Body of pancreas (tissue), 4 donors: ENCODE results near the gene MBD3L3. TPM values are rescaled to one million over a fixed set of nuclear protein-coding genes. Genes with fewer than 3 reads are reported as not detected.

ENCODE experiments used
- ATAC-seq: fragments of 150-250 bp; one replicate; pipeline ENCODE4 v1.9.1; 2016
- DNase-seq, 4 donors: peaks; one replicate each; pipeline ENCODE4 v3.0.0-alpha.2; 2019
- H3K27ac ChIP-seq, 4 donors: fragments of 200-600 bp; sonication (generic); 1 replicate in 3 of 4; 2 replicates in 1 of 4; pipeline versions ENCODE4 v1.5.1 to v1.6.1; 2016 to 2019; ENCODE audit warnings: mild to moderate bottlenecking in 1 of 4, mixed read lengths in 1 of 4, moderate library complexity in 1 of 4
- H3K27me3 ChIP-seq, 2 donors: fragments of 200-600 bp; sonication (generic); one replicate each; pipeline ENCODE4 v1.6.0; 2016; ENCODE audit warnings: mild to moderate bottlenecking in 1 of 2
- H3K36me3 ChIP-seq, 2 donors: fragments of 200-600 bp; sonication (generic); replicated peaks in 1 of 2; 2 replicates each; pipeline ENCODE4 v1.5.1; 2016; ENCODE audit warnings: low read depth in 2 of 2; ENCODE audit not compliant: insufficient read depth in 1 of 2
- H3K4me1 ChIP-seq: fragments of 200-600 bp; sonication (generic); one replicate; pipeline ENCODE4 v1.6.0; 2016
- H3K4me3 ChIP-seq, 2 donors: fragments of 200-600 bp; sonication (generic); 1 replicate in 1 of 2; 2 replicates in 1 of 2; pipeline ENCODE4 v1.5.1; 2016 to 2019
- H3K9me3 ChIP-seq, 3 donors: fragments of 200-600 bp; sonication (generic); 1 replicate in 2 of 3; 2 replicates in 1 of 3; pipeline ENCODE4 v1.5.1; 2016
- POLR2A ChIP-seq, 3 donors: fragments of 450-650 bp; IDR thresholded peaks; one replicate each; pipeline ENCODE4 v1.6.1; 2016; ENCODE audit warnings: antibody characterized with exemption in 3 of 3, mild to moderate bottlenecking in 2 of 3
- WGBS, 2 donors: methylation state at CpG; one replicate each; pipeline ENCODE4 v1.1.5; 2017; 5-methylcytosine and 5-hydroxymethylcytosine counted together
- intact Hi-C: fragments of 100-400 bp; cut with DNase I; formaldehyde crosslinking; loops from one replicate; pipeline ENCODE4 v1.15.1; 2023
- total RNA-seq, 2 donors: library from RNA; depleted of rRNA; stranded (reverse); fragments of >200 nt; gene quantifications; one replicate each; pipeline ENCODE4 v1.1.0, GENCODE V29; 2016
- TF ChIP-seq, protein P1 (sequence below), 7 experiments: fragments of 450-650 bp in 4 of 7; fragments of 200-600 bp in 3 of 7; sonication (generic) in 3 of 7; IDR thresholded peaks; one replicate each; pipeline ENCODE4 v1.5.1; 2016 to 2019; ENCODE audit warnings: antibody characterized with exemption in 7 of 7

Gene MBD3L3
- total RNA-seq, 2 donors from 2014 or later, result not detected

DNA sequence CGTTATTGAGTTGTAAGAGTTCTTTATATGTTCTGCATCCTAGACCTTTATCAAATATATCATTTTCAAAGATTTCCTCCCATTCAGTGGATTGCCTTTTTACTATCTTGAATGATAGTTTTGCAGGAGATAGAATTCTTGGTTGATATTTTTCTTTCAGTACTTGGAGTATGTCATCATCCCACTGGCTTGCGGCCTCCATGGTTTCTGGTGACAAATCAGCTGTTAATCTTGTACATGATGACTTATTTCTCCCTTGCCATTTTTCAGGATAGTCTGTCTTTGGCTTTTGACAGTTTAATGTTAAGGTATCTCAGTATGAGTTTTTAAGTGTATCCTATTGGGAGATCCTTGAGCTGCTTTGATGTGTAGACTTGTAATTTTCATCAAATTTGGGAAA lies 19.5 kb upstream of the MBD3L3 start:
- WGBS, 2 donors, result 96% methylated on average over 2 of the region's 2 CpGs
- TF ChIP-seq POLR2A (IDR thresholded peaks at IDR 0.05), result no peak
- TF ChIP-seq, protein P1, sequence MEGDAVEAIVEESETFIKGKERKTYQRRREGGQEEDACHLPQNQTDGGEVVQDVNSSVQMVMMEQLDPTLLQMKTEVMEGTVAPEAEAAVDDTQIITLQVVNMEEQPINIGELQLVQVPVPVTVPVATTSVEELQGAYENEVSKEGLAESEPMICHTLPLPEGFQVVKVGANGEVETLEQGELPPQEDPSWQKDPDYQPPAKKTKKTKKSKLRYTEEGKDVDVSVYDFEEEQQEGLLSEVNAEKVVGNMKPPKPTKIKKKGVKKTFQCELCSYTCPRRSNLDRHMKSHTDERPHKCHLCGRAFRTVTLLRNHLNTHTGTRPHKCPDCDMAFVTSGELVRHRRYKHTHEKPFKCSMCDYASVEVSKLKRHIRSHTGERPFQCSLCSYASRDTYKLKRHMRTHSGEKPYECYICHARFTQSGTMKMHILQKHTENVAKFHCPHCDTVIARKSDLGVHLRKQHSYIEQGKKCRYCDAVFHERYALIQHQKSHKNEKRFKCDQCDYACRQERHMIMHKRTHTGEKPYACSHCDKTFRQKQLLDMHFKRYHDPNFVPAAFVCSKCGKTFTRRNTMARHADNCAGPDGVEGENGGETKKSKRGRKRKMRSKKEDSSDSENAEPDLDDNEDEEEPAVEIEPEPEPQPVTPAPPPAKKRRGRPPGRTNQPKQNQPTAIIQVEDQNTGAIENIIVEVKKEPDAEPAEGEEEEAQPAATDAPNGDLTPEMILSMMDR (IDR thresholded peaks at IDR 0.05), result no peak

DNA sequence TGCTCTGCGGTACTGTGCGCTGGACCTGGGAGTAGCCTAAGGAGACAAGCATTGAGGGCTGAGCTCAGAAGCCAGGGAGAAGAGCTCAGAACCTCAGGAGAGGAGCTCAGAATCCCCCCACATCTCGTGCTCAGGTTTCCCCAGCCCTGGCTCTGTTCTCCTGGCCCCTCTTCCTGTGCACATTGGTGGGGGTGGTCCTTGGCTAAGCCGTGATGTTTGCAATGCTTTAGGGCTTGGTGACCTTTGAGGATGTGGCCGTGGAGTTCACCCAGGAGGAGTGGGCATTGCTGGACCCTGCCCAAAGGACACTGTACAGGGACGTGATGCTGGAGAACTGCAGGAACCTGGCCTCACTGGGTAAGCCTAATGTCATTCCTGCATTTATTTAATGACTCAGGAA lies 17.7 kb upstream of the MBD3L3 start:
- no peak overlapping the region for H3K4me3 ChIP-seq
- H3K27ac ChIP-seq, result no peak overlapping the region
- WGBS, 2 donors, result 95 to 98% methylated on average over 6 of the region's 6 CpGs
- no peaks in the 10 kb centered on the region for H3K27me3 ChIP-seq
- H3K36me3 ChIP-seq, result peaks cover 47 to 73% of the 10 kb centered on the region in 2 donors
- DNase-seq, result no peak
- intact Hi-C loops, result no loop called here
- TF ChIP-seq, protein P1 (IDR thresholded peaks at IDR 0.05), result no peak
- no peak for TF ChIP-seq POLR2A (IDR thresholded peaks at IDR 0.05)
- H3K9me3 ChIP-seq, result peaks cover 0 to 36% (median 2%) of the 10 kb centered on the region in 3 donors
- no peak for ATAC-seq
- no peaks in the 10 kb centered on the region for H3K4me1 ChIP-seq

More for the DNA sequence above, 19.5 kb upstream of the MBD3L3 start:
- Histone ChIP-seq H3K4me3 (no peak overlapping the region), H3K36me3 (peaks cover 62 to 79% of the 10 kb centered on the region in 2 donors), H3K9me3 (peaks cover 0 to 55% (median 2%) of the 10 kb centered on the region in 3 donors), H3K27ac (no peak overlapping the region), H3K4me1 (no peaks in the 10 kb centered on the region), H3K27me3 (no peaks in the 10 kb centered on the region)
- intact Hi-C loops, result no loop called here
- no peak for ATAC-seq
- DNase-seq, result no peak

DNA sequence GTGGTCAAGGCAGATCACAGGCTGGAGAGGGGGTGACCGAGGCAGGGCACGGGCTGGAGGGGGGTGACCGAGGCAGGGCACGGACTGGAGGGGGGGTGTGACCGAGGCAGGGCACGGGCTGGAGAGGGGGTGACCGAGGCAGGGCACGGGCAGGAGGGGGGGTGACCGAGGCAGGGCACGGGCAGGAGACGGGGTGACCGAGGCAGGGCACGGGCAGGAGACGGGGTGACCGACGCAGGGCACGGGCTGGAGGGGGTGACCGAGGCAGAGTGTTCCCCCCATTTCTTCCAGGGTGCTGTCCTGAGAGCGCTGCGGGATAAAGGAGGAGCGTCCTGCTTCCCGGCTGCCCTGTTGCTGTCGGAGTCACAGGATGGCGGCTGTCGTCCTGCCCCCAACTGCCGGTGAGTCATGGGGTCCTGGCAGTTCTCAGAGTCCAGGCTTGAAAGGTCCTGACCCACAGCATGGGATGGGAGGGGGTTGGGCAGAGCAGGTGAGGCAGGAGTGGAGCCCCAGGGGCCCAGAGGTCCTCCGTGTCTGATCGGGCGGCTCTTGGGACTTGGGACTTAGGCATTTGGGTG lies 16.3 kb upstream of the MBD3L3 start:
- H3K36me3 ChIP-seq, result peaks cover 33 to 62% of the 10 kb centered on the region in 2 donors
- no peaks in the 10 kb centered on the region for H3K27me3 ChIP-seq
- H3K27ac ChIP-seq, result no peak overlapping the region
- ATAC-seq (no peak), DNase-seq (no peak)
- WGBS, 2 donors, result 94 to 98% methylated on average over 27 of the region's 29 CpGs
- H3K4me3 ChIP-seq, result no peak overlapping the region
- peaks cover 11% of the 10 kb centered on the region for H3K4me1 ChIP-seq
- intact Hi-C loops, result no loop called here
- peaks cover 0 to 23% (median 2%) of the 10 kb centered on the region in 3 donors for H3K9me3 ChIP-seq
- TF ChIP-seq, protein P1 (IDR thresholded peaks at IDR 0.05), result no peak
- no peak for TF ChIP-seq POLR2A (IDR thresholded peaks at IDR 0.05)

DNA sequence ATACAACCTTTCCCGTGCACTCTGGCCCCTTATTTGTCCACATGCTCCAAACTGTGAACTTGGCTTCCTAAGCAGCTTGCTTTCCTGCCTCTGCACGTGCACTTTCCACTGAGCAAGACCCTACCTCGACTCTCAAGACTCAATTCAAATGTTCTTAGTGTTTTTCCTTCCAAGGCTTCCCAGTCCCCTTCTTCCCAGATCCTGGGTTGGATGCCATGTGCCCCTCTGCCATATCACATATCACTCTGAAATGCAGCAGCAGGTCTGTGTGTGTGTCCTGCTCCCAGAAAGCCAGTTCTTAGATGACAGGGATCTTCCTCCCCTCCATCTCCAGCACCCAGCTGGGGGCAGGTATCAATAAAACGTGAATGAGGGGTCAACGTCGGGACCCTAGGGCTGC lies 14.1 kb upstream of the MBD3L3 start:
- H3K36me3 ChIP-seq, result peaks cover 16 to 45% of the 10 kb centered on the region in 2 donors
- H3K4me3 ChIP-seq, result no peak overlapping the region
- peaks cover 12% of the 10 kb centered on the region for H3K4me1 ChIP-seq
- peaks cover 0 to 1% (median 0%) of the 10 kb centered on the region in 3 donors for H3K9me3 ChIP-seq
- ATAC-seq, result no peak
- H3K27me3 ChIP-seq, result no peaks in the 10 kb centered on the region
- H3K27ac ChIP-seq, result no peak overlapping the region
- DNase-seq, result no peak
- WGBS, 2 donors, result 82 to 87% methylated on average over 6 of the region's 6 CpGs
- intact Hi-C loops, result no loop called here
- TF ChIP-seq POLR2A (IDR thresholded peaks at IDR 0.05), result no peak
- TF ChIP-seq, protein P1 (IDR thresholded peaks at IDR 0.05), result no peak

DNA sequence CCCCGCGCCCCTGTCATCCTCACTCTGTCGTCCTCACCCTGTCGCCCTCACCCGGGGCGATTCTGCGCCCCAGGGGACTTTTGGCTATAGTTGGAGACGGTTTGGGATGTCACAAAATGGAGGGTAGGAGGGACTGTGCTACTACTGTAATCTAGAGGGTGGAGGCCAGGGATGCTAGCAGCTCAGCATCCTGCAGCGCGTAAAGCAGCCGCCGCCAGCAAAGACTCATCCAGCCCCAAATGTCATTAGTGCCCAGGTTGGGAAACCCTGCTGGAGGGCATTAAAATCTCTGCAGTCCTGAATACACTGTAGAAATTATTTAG lies 11.4 kb upstream of the MBD3L3 start:
- TF ChIP-seq, protein P1 (IDR thresholded peaks at IDR 0.05), result no peak
- no peak for TF ChIP-seq POLR2A (IDR thresholded peaks at IDR 0.05)
- peak overlapping the region; percentile 48 to 94 (median 71) for H3K27ac ChIP-seq
- 1 to 8% methylated on average over 4 to 12 of the region's 12 CpGs for WGBS, 2 donors
- intact Hi-C loops, result no loop called here
- no peaks in the 10 kb centered on the region for H3K27me3 ChIP-seq
- H3K9me3 ChIP-seq, result no peaks in the 10 kb centered on the region
- peak overlapping the region; percentile 68 to 99 for H3K4me3 ChIP-seq
- ATAC-seq, result no peak
- H3K4me1 ChIP-seq, result peaks cover 12% of the 10 kb centered on the region
- no peak for DNase-seq
- peaks cover 3 to 20% of the 10 kb centered on the region in 2 donors for H3K36me3 ChIP-seq
